Measurements from ENCODE around the gene SLC24A4.

GRCh38 chr14:92507174-92507768 is 184.3 kb downstream of the SLC24A4 start:
- TF ChIP-seq CTCF (IDR thresholded peaks at IDR 0.05) (no peak), POLR2A (IDR thresholded peaks at IDR 0.05) (no peak)

Measured in vagina (tissue), 2 donors.